H9 (cell line): ENCODE measurements around the gene PLXNC1. TPM values are rescaled to one million over a fixed set of nuclear protein-coding genes. Genes with fewer than 3 reads are reported as not detected.

Source experiments
- DNase-seq: peaks from one replicate; pipeline ENCODE4 v3.0.0-alpha.2; 2017
- H2AFZ ChIP-seq: one replicate; pipeline ENCODE4 v1.6.1; 2013; ENCODE audit warnings: mild to moderate bottlenecking, low read length, control low read depth, moderate library complexity
- H2AK5ac ChIP-seq: 2 replicates; pipeline ENCODE4 v1.6.1; 2013; ENCODE audit warnings: low read length, control low read depth, mixed read lengths; ENCODE audit not compliant: insufficient read length
- H2BK120ac ChIP-seq: one replicate; pipeline ENCODE4 v1.6.1; 2013; ENCODE audit warnings: low read depth, mild to moderate bottlenecking, low read length, control low read depth, inconsistent platforms; ENCODE audit not compliant: poor library complexity, severe bottlenecking
- H2BK12ac ChIP-seq: 2 replicates; pipeline ENCODE4 v1.6.1; 2013; ENCODE audit warnings: low read length, control low read depth, mixed read lengths, low read depth; ENCODE audit not compliant: insufficient read length
- H2BK15ac ChIP-seq: 2 replicates; pipeline ENCODE4 v1.6.1; 2013; ENCODE audit warnings: low read depth, low read length, control low read depth
- H2BK20ac ChIP-seq: one replicate; pipeline ENCODE4 v1.6.1; 2013; ENCODE audit warnings: low read depth, mild to moderate bottlenecking, low read length, control low read depth, inconsistent platforms; ENCODE audit not compliant: poor library complexity, severe bottlenecking
- H2BK5ac ChIP-seq: 2 replicates; pipeline ENCODE4 v1.6.1; 2013; ENCODE audit warnings: low read length, control low read depth, mixed read lengths; ENCODE audit not compliant: insufficient read length
- H3K14ac ChIP-seq: 2 replicates; pipeline ENCODE4 v1.6.1; 2013; ENCODE audit warnings: low read length, control low read depth; ENCODE audit not compliant: insufficient read depth
- H3K18ac ChIP-seq: 2 replicates; pipeline ENCODE4 v1.6.1; 2013; ENCODE audit warnings: low read depth, mild to moderate bottlenecking, mixed read lengths, low read length, control low read depth; ENCODE audit not compliant: insufficient read length
- H3K23ac ChIP-seq: 2 replicates; pipeline ENCODE4 v1.6.1; 2013; ENCODE audit warnings: low read length, control low read depth, mixed read lengths, low read depth; ENCODE audit not compliant: insufficient read length
- H3K23me2 ChIP-seq: 2 replicates; pipeline ENCODE4 v1.6.1; 2013; ENCODE audit warnings: low read depth, mild to moderate bottlenecking, mixed read lengths, low read length, control low read depth; ENCODE audit not compliant: insufficient read length, poor library complexity, severe bottlenecking
- H3K27ac ChIP-seq: 2 replicates; pipeline ENCODE4 v1.5.1; 2013; ENCODE audit warnings: low read length, control low read depth, mixed read lengths, low read depth; ENCODE audit not compliant: insufficient read length
- H3K27me3 ChIP-seq: 2 replicates; pipeline ENCODE4 v1.6.1; 2013; ENCODE audit warnings: low read length, control low read depth, inconsistent platforms; ENCODE audit not compliant: insufficient read depth
- H3K4ac ChIP-seq: 2 replicates; pipeline ENCODE4 v1.6.1; 2013; ENCODE audit warnings: low read depth, mild to moderate bottlenecking, control low read depth, inconsistent platforms, low read length, moderate library complexity
- H3K4me1 ChIP-seq: 2 replicates; pipeline ENCODE4 v1.6.1; 2013; ENCODE audit warnings: low read length, control low read depth, inconsistent platforms; ENCODE audit not compliant: insufficient read depth
- H3K4me2 ChIP-seq: 2 replicates; pipeline ENCODE4 v1.6.1; 2013; ENCODE audit warnings: low read length, control low read depth, mixed read lengths; ENCODE audit not compliant: insufficient read length, insufficient read depth
- H3K56ac ChIP-seq: 2 replicates; pipeline ENCODE4 v1.6.1; 2013; ENCODE audit warnings: low read depth, mild to moderate bottlenecking, mixed read lengths, low read length, control low read depth; ENCODE audit not compliant: insufficient read length
- H3K79me1 ChIP-seq: 2 replicates; pipeline ENCODE4 v1.6.1; 2013; ENCODE audit warnings: low read depth, mild to moderate bottlenecking, moderate library complexity, low read length, control low read depth, inconsistent platforms; ENCODE audit not compliant: insufficient read depth, poor library complexity, severe bottlenecking
- H3K79me2 ChIP-seq: 2 replicates; pipeline ENCODE4 v1.6.1; 2013; ENCODE audit warnings: low read length, control low read depth, inconsistent platforms; ENCODE audit not compliant: insufficient read depth
- H3K9ac ChIP-seq: 2 replicates; pipeline ENCODE4 v1.6.1; 2013; ENCODE audit warnings: low read length, control low read depth, mixed read lengths; ENCODE audit not compliant: insufficient read length; ENCODE audit errors: extremely low read depth
- H3K9me3 ChIP-seq: one replicate; pipeline ENCODE4 v1.6.1; 2013; ENCODE audit warnings: low read depth, low read length, inconsistent platforms; ENCODE audit not compliant: control insufficient read depth
- H3T11ph ChIP-seq: one replicate; pipeline ENCODE4 v1.6.1; 2013; ENCODE audit warnings: mild to moderate bottlenecking, low read length, control low read depth, inconsistent platforms
- H4K20me1 ChIP-seq: one replicate; pipeline ENCODE4 v1.6.1; 2013; ENCODE audit not compliant: control insufficient read depth, insufficient read length, insufficient read depth
- H4K5ac ChIP-seq: 2 replicates; pipeline ENCODE4 v1.6.1; 2013; ENCODE audit warnings: low read depth, mild to moderate bottlenecking, mixed read lengths, low read length, control low read depth; ENCODE audit not compliant: insufficient read length
- H4K8ac ChIP-seq: replicated peaks from 2 replicates; pipeline ENCODE4 v1.6.1; 2013; ENCODE audit warnings: low read length, control low read depth, mixed read lengths, low read depth; ENCODE audit not compliant: insufficient read length
- H4K91ac ChIP-seq: 2 replicates; pipeline ENCODE4 v1.6.1; 2013; ENCODE audit warnings: low read depth, mild to moderate bottlenecking, moderate library complexity, mixed read lengths, low read length, control low read depth; ENCODE audit not compliant: insufficient read length
- H3K27ac Mint-ChIP-seq, 3 experiments: 2 replicates in 2 of 3; 3 replicates in 1 of 3; pipeline ENCODE4 v1.8.0; 2020 to 2021; ENCODE audit warnings: mixed read lengths in 3 of 3, mild to moderate bottlenecking in 1 of 3, moderate library complexity in 1 of 3
- H3K27me3 Mint-ChIP-seq: 2 replicates; pipeline ENCODE4 v1.8.0; 2021; ENCODE audit warnings: low read depth, mild to moderate bottlenecking, moderate library complexity, mixed read lengths
- H3K36me3 Mint-ChIP-seq, 3 experiments: 2 replicates in 2 of 3; 3 replicates in 1 of 3; pipeline ENCODE4 v1.8.0; 2020 to 2021; ENCODE audit warnings: low read depth in 3 of 3, mixed read lengths in 3 of 3; ENCODE audit not compliant: insufficient read depth in 1 of 3
- H3K4me1 Mint-ChIP-seq, 2 experiments: 2 replicates each; pipeline ENCODE4 v1.8.0; 2020; ENCODE audit warnings: mixed read lengths in 2 of 2
- H3K4me3 Mint-ChIP-seq, 2 experiments: 2 replicates in 1 of 2; 3 replicates in 1 of 2; pipeline ENCODE4 v1.8.0; 2020 to 2021; ENCODE audit warnings: mild to moderate bottlenecking in 2 of 2, mixed read lengths in 2 of 2, moderate library complexity in 1 of 2
- H3K9me3 Mint-ChIP-seq, 2 experiments: 2 replicates in 1 of 2; 3 replicates in 1 of 2; pipeline ENCODE4 v1.8.0; 2020; ENCODE audit warnings: mild to moderate bottlenecking in 2 of 2, mixed read lengths in 2 of 2, moderate library complexity in 1 of 2
- WGBS: extraction: QIAGEN DNeasy Blood & Tissue Kit; methylation state at CpG from one replicate; pipeline ENCODE4 v1.1.7; 2013; ENCODE audit warnings: missing lambda C conversion rate, low lambda C conversion rate, mixed read lengths; ENCODE audit not compliant: insufficient read length; ENCODE audit errors: extremely low coverage; 5-methylcytosine and 5-hydroxymethylcytosine counted together
- total RNA-seq: library from RNA; stranded (reverse); gene quantifications from 2 replicates; pipeline ENCODE4 v1.2.1, GENCODE V29; 2021
- TF ChIP-seq, protein P1 (sequence below): fragments of 200-600 bp; sonication (generic); conservative IDR thresholded peaks from 3 replicates; pipeline ENCODE4 v1.8.0; 2021; ENCODE audit warnings: antibody characterized with exemption, mild to moderate bottlenecking

The PLXNC1 gene
- total RNA-seq, 1 experiment from 2014 or later, result 1.2 TPM

DNA sequence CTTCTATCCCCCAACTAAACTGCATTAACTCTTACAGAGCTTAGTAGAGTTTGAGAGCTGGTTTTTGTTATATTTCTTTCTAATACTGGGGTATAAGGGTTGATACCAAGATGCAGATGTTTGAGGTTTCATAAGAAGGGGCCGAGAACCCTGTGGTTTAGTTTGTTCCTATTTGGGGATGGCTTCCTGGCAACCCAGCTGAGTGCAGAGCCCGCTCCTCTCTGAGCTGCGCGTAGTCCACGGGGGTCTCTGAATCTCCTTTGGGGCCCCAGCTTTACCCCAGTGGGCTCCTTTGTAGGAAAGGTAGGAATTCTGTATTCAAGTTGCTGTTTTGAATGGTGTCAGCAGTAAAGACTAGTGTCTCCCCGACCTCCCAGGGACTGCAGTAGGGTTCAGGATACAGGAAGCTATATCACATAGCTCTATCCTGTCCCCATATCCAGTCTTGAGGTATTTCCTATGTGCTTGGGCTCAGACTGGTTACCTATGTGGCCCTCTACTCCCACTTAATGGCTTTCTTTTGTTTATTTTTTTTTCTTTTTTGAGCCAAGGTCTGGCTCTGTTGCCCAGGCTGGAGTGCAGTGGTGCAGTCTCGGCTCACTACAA is 25.4 kb downstream of the PLXNC1 start:
- Histone ChIP-seq H3K79me2 (no peaks in the 10 kb centered on the region), H3K9me3 (no peaks in the 10 kb centered on the region), H2BK15ac (no peak overlapping the region), H2BK20ac (no peak overlapping the region), H3K79me1 (no peaks in the 10 kb centered on the region), H4K91ac (no peak overlapping the region), H3K18ac (no peak overlapping the region), H3K23me2 (no peaks in the 10 kb centered on the region), H4K5ac (no peak overlapping the region), H4K8ac (no peak overlapping the region), H3K9ac (no peak overlapping the region), H3K4me2 (no peak overlapping the region), H2BK12ac (no peak overlapping the region), H3K14ac (no peak overlapping the region), H4K20me1 (no peaks in the 10 kb centered on the region), H3K23ac (no peak overlapping the region), H3T11ph (no peak overlapping the region), H3K27ac (no peak overlapping the region), H3K4ac (no peak overlapping the region), H2BK120ac (no peak overlapping the region), H3K4me1 (no peaks in the 10 kb centered on the region), H2BK5ac (no peak overlapping the region), H3K56ac (no peak overlapping the region), H2AK5ac (no peak overlapping the region), H2AFZ (no peak overlapping the region), H3K27me3 (peaks cover 53% of the 10 kb centered on the region)
- Mint-ChIP-seq H3K27me3 (peaks cover 92% of the 10 kb centered on the region), H3K36me3 (peaks cover 0 to 4% (median 0%) of the 10 kb centered on the region in 3 experiments; a peak in 3 of 7 replicates), H3K9me3 (peaks cover 9 to 20% of the 10 kb centered on the region in 2 experiments), H3K27ac (no peak overlapping the region), H3K4me1 (peaks cover 19 to 22% of the 10 kb centered on the region in 2 experiments), H3K4me3 (no peak overlapping the region)
- no peak for DNase-seq
- TF ChIP-seq, protein P1, sequence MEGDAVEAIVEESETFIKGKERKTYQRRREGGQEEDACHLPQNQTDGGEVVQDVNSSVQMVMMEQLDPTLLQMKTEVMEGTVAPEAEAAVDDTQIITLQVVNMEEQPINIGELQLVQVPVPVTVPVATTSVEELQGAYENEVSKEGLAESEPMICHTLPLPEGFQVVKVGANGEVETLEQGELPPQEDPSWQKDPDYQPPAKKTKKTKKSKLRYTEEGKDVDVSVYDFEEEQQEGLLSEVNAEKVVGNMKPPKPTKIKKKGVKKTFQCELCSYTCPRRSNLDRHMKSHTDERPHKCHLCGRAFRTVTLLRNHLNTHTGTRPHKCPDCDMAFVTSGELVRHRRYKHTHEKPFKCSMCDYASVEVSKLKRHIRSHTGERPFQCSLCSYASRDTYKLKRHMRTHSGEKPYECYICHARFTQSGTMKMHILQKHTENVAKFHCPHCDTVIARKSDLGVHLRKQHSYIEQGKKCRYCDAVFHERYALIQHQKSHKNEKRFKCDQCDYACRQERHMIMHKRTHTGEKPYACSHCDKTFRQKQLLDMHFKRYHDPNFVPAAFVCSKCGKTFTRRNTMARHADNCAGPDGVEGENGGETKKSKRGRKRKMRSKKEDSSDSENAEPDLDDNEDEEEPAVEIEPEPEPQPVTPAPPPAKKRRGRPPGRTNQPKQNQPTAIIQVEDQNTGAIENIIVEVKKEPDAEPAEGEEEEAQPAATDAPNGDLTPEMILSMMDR, result no peak
- WGBS, result no CpG with 5 or more reads among the region's 7 CpGs
